Fibroblast of upper back skin (primary cell): Measurements from ENCODE around the gene AP3B1.
"Not testable (repeated sequence)": the region's sequence is repeated elsewhere in the genome, so short reads cannot be mapped to it uniquely, and the experiment has no call there.

ENCODE experiments used
- DNase-seq: peaks from one replicate; pipeline ENCODE4 v3.0.0-alpha.2; 2013

AP3B1 gene

GRCh38 chr5:78242001-78242400 lies 52.5 kb downstream of the AP3B1 start:
- no peak for DNase-seq

DNA sequence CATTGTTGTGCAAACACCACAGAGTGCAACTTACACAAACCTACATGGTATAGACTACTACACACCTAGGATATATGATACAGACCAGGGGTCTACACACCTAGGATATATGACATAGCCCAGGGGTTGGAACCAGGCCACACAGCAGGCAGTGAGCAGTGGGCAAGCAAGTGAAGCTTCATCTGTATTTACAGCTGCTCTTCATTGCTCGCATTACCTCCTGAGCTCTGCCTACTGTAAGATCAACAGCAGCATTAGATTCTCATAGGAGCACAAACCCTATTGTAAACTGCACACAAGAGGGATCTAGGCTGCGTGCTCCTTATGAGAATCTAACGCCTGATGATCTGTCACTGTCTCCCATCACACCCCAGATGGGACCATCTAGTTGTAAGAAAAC lies 56.6 kb downstream of the AP3B1 start:
- no peak for DNase-seq

DNA sequence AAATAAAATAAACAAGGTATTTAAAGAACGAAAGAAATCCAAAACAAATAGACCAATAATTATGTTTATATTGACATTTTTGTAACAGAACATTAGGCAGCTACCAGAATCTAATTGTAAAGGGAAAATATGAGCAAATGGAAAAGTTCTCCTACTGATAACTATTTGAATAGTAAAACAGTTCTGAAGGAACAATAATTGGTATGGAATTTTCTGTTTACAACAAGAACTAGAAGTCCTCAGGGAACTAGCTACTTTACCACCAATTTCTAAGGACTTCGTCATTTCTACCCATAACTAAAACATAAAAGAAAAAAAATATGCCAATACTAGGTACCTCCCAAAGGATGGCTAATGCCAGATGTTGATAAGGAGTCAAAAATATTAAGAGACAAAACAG lies 58.5 kb downstream of the AP3B1 start:
- no peak for DNase-seq

DNA sequence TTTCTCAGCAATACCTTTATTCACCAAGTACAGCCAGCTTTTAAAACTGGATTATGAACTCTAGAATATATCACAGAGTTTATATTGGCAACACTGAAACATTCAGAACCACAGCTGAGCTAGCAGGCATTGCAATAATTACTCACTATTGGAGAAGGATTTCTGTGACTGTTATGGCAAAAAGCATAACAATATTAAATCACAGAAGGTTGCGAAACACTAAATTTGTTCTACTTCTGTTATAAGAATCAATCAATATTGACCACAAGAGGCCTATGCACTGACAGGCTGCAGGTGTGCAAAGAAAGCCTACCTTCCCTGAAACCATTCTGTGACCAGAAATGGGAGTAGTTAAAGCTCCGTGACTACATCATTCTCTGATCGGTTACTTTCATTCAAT lies 59.2 kb downstream of the AP3B1 start:
- peak; percentile 33 for DNase-seq

- no peak for DNase-seq
Measured at GRCh38 chr5:78234804-78235203, 59.7 kb downstream of the AP3B1 start.

DNA sequence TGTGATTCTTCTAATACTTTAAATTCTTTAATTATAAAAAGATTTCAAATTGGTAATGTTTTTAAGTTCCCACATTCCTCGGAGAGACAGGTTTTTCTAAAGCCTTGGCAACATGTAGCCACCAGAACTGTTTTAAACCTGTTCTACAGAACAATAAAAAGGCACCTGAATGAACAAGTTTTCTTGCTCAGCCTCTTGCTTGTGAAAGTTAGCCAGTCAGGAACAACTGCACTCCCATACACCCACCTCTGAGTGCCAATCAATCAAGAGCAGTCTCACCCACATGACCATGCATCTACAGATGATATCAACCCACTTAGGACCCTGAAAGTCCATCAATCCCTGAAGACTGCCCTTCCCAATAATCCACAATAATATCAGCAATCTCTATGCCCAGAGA lies 62.3 kb downstream of the AP3B1 start:
- no peak for DNase-seq

- no peak for DNase-seq
Measured at GRCh38 chr5:78224358-78224757, 70.1 kb downstream of the AP3B1 start.

DNA sequence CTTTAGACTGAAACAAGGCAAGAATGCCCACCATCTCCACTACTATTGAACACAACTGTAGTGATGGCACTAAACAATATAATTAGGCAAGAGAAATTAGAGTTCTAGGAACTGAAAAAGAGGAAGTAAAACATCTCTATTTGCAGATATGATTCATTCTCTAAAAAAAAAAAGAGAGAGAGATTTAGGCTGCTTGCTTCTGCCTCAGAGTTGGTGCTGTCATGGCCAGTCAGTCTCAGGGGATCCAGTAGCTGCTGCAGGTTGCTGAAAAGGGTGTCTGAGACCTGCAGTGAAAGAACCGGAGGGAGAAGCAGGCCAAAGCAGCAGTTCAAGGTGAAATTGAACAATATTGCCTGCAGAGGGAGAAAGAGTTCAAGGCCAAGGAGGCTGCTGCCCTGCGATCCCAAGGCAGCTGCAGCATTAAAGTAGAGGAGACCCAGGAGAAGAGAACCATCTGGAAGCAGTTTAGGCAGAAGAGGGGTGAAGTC lies 72.5 kb downstream of the AP3B1 start:
- peak; percentile 10 for DNase-seq

DNA sequence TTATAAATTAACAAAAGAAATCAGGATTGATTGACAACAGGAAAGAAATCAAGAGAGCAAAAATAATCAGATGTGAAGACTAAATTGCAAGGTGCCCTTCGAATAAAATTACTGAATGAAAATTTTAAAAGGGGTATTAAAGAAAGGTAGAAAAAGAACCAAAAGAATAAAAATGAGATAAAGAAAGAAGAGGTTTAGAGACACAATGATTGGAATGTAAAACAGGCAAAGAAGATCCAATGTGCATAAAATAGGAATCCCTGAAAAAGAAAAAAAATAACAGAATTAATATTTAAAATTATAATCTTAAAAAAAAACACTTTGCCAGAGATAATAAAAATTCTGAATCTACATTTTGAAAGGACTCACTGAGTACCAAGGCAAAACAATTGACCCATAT lies 73.0 kb downstream of the AP3B1 start:
- DNase-seq = no peak

DNA sequence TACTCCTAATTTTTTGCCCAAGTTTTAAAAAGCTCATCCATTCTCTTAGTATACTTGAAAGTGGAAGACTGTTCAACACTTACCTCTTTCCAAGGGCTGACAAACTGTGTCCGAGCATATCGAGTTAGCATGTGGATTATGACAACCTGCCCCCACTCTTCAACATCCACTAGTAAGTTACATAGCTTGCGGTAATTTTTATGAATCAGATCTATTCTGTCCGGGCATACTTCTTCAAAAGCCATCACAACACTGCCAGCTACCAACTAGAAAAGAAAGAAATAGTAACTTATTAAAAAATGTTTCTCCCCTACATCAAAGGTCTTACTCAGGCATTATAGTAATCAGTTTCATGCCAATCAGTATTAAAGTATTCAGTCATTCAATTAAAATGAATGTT lies 78.5 kb downstream of the AP3B1 start:
- no peak for DNase-seq

DNA sequence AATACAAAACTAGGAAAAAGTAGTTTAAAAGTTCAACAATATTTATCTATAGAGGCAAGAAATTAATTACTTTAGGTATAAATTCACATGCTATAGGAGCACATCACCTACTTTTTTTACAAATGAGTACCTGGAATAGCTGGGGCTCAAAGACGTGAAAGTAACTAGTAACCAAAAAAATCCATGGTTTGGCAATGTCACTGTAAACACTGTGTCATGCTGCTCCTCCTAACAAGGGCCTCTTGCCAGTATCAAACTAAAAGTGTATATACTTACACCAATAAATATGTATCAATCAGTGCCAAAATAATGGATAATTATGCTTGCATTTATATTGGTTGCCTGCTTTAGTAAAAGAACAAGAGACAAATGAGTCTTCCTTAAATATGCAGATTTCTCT lies 78.9 kb downstream of the AP3B1 start:
- DNase-seq = no peak

DNA sequence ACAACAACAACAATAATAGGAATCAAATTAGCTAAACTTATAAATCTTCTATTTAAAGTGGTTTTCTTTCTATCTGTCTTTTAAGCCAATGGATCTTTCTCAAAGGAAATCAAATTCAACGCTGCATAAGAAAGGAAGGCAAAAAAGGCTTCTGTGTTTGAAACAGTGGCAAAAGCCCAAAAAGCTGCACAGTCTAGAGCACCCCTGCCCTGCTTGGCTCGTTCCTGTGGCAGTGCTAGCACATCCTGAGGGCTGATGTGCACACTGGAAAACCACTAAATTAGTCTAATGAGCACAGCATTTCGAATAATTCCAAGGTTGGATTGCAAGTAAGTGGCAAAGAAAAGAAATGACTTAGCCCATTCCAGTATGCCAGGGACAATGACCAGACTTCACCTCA lies 80.7 kb downstream of the AP3B1 start:
- DNase-seq = no peak

GRCh38 chr5:78211052-78211451 lies 83.4 kb downstream of the AP3B1 start:
- DNase-seq = no peak

DNA sequence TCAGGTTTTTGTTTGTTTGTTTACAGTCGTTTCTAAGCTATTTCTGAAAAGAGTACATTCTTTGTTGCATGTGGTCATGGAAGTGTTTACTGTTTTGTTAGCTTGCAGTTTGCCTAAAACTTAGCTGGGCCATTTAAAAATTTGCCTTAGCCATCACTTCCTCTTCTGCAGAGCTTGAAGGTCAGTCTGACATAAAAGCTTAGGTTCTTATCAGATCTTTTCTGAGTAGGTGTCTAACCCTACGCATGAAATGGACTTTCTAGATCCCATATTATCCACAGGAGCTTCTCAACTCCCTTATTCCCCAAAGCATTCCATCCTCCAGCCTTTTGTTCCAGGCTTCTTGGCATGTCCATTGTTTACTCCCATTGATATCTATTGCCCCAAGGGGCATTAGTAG lies 90.3 kb downstream of the AP3B1 start:
- DNase-seq = no peak

DNA sequence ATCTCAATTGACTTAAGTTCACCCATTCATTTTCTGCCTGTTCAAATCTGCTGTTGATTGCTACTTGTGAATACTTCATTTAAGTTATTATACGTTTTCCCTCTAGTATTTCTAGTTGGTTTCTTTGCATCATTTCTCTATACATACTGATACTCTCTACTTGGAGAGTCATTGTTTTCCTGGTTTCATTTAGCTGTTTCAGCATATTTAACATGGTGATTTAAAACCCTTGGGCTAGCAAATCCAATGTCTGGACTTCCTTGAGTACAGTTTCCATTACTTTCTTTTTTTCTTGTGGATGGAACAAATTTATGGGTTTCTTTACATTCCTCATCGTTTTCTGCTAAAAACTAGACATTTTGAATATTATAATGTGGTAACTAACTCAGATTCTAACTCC lies 90.7 kb downstream of the AP3B1 start:
- no peak for DNase-seq

GRCh38 chr5:78190402-78190801 lies 104.1 kb downstream of the AP3B1 start:
- no peak for DNase-seq

- DNase-seq = not testable (repeated sequence)
Measured at GRCh38 chr5:78188681-78189080, 105.8 kb downstream of the AP3B1 start.

DNA sequence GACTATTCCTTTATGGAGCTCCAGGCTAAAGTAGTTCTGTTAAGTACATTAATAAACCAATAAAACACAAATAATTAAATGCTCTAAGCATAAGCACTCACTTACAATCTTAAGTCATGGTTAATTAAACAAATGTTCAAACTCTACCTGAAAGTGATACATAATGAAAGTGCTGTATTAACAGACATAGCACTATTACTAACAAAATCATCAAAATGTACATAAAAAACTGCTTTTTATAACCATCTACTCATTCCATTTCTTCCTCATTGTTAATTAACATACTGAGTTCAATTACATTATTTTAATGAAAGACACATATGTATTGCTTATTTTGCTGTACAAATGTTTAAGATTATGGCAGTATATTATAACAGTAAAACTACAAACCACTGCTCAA lies 107.3 kb downstream of the AP3B1 start:
- no peak for DNase-seq

- no peak for DNase-seq
Measured at GRCh38 chr5:78182838-78183237, 111.7 kb downstream of the AP3B1 start.

- no peak for DNase-seq
Measured at GRCh38 chr5:78178356-78178755, 116.1 kb downstream of the AP3B1 start.

DNA sequence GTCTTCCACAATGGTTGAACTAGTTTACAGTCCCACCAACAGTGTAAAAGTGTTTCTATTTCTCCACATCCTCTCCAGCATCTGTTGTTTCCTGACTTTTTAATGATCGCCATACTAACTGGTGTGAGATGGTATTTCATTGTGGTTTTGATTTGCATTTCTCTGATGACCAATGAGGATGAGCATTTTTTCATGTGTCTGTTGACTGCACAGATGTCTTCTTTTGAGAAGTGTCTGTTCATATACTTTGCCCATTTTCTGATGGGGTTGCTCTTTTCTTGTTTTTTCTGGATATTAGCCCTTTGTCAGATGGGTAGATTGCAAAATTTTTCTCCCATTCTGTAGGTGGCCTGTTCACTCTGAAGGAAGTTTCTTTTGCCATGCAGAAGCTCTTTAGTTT lies 124.2 kb downstream of the AP3B1 start:
- DNase-seq = not testable (repeated sequence)

DNA sequence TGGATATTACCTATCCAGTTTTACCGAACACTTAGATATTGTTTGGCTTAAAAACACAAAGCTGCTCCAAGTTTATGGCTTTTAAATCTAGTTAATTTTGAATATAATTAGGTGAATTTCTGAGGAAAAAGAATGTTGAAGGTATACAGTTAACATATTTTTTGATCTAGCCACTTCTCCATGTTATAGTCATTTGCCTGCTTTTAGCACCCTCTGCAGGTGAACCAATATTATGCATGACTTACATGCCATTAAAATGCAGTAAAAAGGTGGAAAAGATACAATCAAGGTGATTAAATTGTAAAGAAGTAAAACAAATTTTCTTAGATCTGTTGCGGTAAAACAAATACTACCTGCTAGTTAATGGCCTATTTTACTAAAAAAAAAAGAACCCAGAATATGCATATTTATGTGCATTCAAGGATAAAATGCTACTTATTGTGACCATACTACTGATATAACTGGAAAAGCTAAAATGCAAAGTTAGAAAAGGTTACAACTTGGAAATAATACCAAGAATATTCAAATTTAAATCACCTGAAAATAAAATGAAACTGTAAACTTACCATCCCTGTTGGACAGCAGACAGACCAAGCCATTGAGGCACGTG lies 132.1 kb downstream of the AP3B1 start:
- DNase-seq = peak; percentile 19

DNA sequence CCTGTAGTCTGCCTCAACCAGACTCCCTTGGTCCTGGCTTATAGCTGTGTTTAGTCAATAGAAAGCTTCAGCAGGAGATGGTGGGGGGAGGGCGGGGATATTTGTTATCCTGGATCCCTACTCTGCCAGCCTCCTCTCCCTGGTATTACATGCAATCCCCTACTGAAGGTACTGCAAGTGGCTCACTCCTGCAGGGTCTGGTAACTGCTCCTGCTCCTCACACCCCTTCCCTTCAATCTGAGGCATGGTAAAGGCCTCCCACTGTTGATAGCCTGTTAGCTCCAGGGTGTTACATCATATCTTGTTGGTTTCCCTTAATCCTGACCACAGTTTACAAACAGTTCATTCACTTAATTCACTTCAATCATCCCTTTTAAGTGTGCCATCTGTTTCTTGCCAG lies 137.5 kb downstream of the AP3B1 start:
- DNase-seq = no peak

- DNase-seq = peak; percentile 13
Measured at GRCh38 chr5:78151594-78152271, 142.8 kb downstream of the AP3B1 start.

DNA sequence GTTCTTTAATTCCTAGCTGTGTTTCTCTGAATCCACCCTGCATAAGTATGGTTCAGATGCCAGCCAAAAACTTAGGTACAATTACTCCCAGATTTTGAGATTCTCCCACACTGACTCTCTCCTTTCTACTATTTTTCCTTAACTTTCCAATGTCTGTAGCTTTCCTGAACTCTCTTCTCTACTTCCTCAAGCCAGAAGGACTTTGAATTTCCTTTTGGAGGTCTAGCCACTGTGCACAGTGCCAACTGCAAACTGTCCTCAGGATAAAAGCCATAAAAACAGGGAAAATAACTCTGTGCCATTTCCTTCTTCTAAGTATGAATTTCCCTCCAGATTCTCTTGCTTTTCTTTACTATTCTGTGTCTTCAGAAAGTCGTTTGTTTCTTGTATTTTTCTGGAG lies 157.2 kb downstream of the AP3B1 start:
- DNase-seq = no peak
